Neuronal stem cell (in vitro differentiated cells): Measurements from ENCODE around the gene RFX8.

Source experiments
- DNase-seq: peaks from one replicate; pipeline ENCODE4 v3.0.0-alpha.2; 2013; ENCODE audit warnings: low spot score
- H2AFZ ChIP-seq: one replicate; pipeline ENCODE4 v1.6.1; 2013; ENCODE audit warnings: mild to moderate bottlenecking, low read length, inconsistent platforms
- H2AK5ac ChIP-seq: 2 replicates; pipeline ENCODE4 v1.6.1; 2013; ENCODE audit warnings: low read depth, mild to moderate bottlenecking, inconsistent platforms, low read length, moderate library complexity, mixed read lengths
- H2BK120ac ChIP-seq: 2 replicates; pipeline ENCODE4 v1.6.1; 2013; ENCODE audit warnings: low read depth, mild to moderate bottlenecking, inconsistent platforms, low read length, moderate library complexity, mixed read lengths
- H2BK12ac ChIP-seq: one replicate; pipeline ENCODE4 v1.6.1; 2013; ENCODE audit warnings: low read length, inconsistent platforms
- H2BK15ac ChIP-seq: 2 replicates; pipeline ENCODE4 v1.6.1; 2013; ENCODE audit warnings: mild to moderate bottlenecking, low read length, inconsistent platforms, mixed read lengths
- H2BK5ac ChIP-seq: one replicate; pipeline ENCODE4 v1.6.1; 2013; ENCODE audit warnings: inconsistent platforms, mild to moderate bottlenecking, low read length, moderate library complexity
- H3K14ac ChIP-seq: one replicate; pipeline ENCODE4 v1.6.1; 2013; ENCODE audit warnings: low read length, inconsistent platforms
- H3K18ac ChIP-seq: 2 replicates; pipeline ENCODE4 v1.6.1; 2013; ENCODE audit warnings: low read length, inconsistent platforms
- H3K23ac ChIP-seq: 2 replicates; pipeline ENCODE4 v1.6.1; 2013; ENCODE audit warnings: low read depth, mild to moderate bottlenecking, mixed read lengths, low read length, inconsistent platforms; ENCODE audit not compliant: poor library complexity
- H3K27ac ChIP-seq: replicated peaks from 3 replicates; pipeline ENCODE4 v1.5.1; 2013; ENCODE audit warnings: low read length, inconsistent platforms
- H3K27me3 ChIP-seq, 3 experiments: 2 replicates each; pipeline ENCODE4 v1.6.1; 2013; ENCODE audit warnings: low read length in 3 of 3, mild to moderate bottlenecking in 2 of 3, inconsistent platforms in 1 of 3, low read depth in 1 of 3, mixed read lengths in 1 of 3, moderate library complexity in 1 of 3; ENCODE audit not compliant: control insufficient read depth in 3 of 3, insufficient read depth in 3 of 3
- H3K36me3 ChIP-seq, 2 donors: replicated peaks in 1 of 2; 2 replicates each; pipeline ENCODE4 v1.6.1; 2013; ENCODE audit warnings: low read length in 2 of 2; ENCODE audit not compliant: control insufficient read depth in 2 of 2, insufficient read depth in 2 of 2
- H3K4ac ChIP-seq: 2 replicates; pipeline ENCODE4 v1.6.1; 2013; ENCODE audit warnings: inconsistent platforms, mild to moderate bottlenecking, low read length, moderate library complexity
- H3K4me1 ChIP-seq, 2 donors: 1 replicate in 1 of 2; 2 replicates in 1 of 2; pipeline ENCODE4 v1.6.1; 2013; ENCODE audit warnings: low read length in 2 of 2, low read depth in 1 of 2; ENCODE audit not compliant: control insufficient read depth in 2 of 2, insufficient read depth in 1 of 2
- H3K4me2 ChIP-seq: one replicate; pipeline ENCODE4 v1.6.1; 2013; ENCODE audit warnings: mild to moderate bottlenecking, low read length, inconsistent platforms; ENCODE audit not compliant: insufficient read depth, poor library complexity, severe bottlenecking
- H3K4me3 ChIP-seq, 2 donors: 2 replicates each; pipeline ENCODE4 v1.5.1; 2013; ENCODE audit warnings: low read length in 2 of 2, mild to moderate bottlenecking in 2 of 2, inconsistent platforms in 1 of 2, moderate library complexity in 1 of 2
- H3K79me1 ChIP-seq: one replicate; pipeline ENCODE4 v1.6.1; 2013; ENCODE audit warnings: low read depth, mild to moderate bottlenecking, inconsistent platforms, low read length, moderate library complexity
- H3K9ac ChIP-seq: one replicate; pipeline ENCODE4 v1.6.1; 2013; ENCODE audit warnings: mild to moderate bottlenecking, low read depth, low read length, inconsistent platforms; ENCODE audit not compliant: poor library complexity
- H3K9me3 ChIP-seq, 2 donors: replicated peaks in 1 of 2; 2 replicates each; pipeline versions ENCODE3 to v1.6.1; 2013; ENCODE audit warnings: low read length in 2 of 2, mild to moderate bottlenecking in 2 of 2, inconsistent platforms in 1 of 2, low read depth in 1 of 2, mixed read lengths in 1 of 2, moderate library complexity in 1 of 2; ENCODE audit not compliant: control insufficient read depth in 2 of 2, insufficient read depth in 1 of 2
- H4K8ac ChIP-seq: one replicate; pipeline ENCODE4 v1.6.1; 2013; ENCODE audit warnings: low read depth, mild to moderate bottlenecking, inconsistent platforms, low read length, moderate library complexity
- H4K91ac ChIP-seq: one replicate; pipeline ENCODE4 v1.6.1; 2013; ENCODE audit warnings: low read length, low read depth, mild to moderate bottlenecking, inconsistent platforms; ENCODE audit not compliant: poor library complexity
- WGBS, 2 donors: extraction: QIAGEN DNeasy Blood & Tissue Kit; methylation state at CpG; one replicate each; pipeline ENCODE4 v1.1.7; 2013; ENCODE audit warnings: missing lambda C conversion rate in 2 of 2, mixed read lengths in 1 of 2; ENCODE audit not compliant: insufficient read length in 2 of 2, insufficient replicate concordance in 1 of 2; ENCODE audit errors: extremely low coverage in 2 of 2; 5-methylcytosine and 5-hydroxymethylcytosine counted together

Gene RFX8

GRCh38 chr2:101467306-101467705 lies 7.6 kb downstream of the RFX8 start:
- DNase-seq = peak; percentile 32
- H2BK15ac ChIP-seq = no peak overlapping the region
- H2BK120ac ChIP-seq = no peak overlapping the region
- no peaks in the 10 kb centered on the region for H3K36me3 ChIP-seq
- no peak overlapping the region for H4K8ac ChIP-seq
- peaks cover 0 to 6% (median 0%) of the 10 kb centered on the region in 3 experiments for H3K27me3 ChIP-seq
- H2AFZ ChIP-seq = no peak overlapping the region
- no peak overlapping the region for H3K4me3 ChIP-seq
- no peak overlapping the region for H3K4me2 ChIP-seq
- H2BK12ac ChIP-seq = no peak overlapping the region
- H3K79me1 ChIP-seq = no peaks in the 10 kb centered on the region
- no peak overlapping the region for H3K27ac ChIP-seq
- H3K18ac ChIP-seq = peak overlapping the region; percentile 3
- no peak overlapping the region for H2AK5ac ChIP-seq
- no peak overlapping the region for H4K91ac ChIP-seq
- no peak overlapping the region for H3K9ac ChIP-seq
- no peak overlapping the region for H2BK5ac ChIP-seq
- peaks cover 0 to 9% of the 10 kb centered on the region in 2 donors for H3K4me1 ChIP-seq
- no peak overlapping the region for H3K4ac ChIP-seq
- no peak overlapping the region for H3K14ac ChIP-seq
- H3K23ac ChIP-seq = no peak overlapping the region
- no CpG with 5 or more reads among the region's 4 CpGs for WGBS, 2 donors
- no peaks in the 10 kb centered on the region for H3K9me3 ChIP-seq

GRCh38 chr2:101466426-101466825 lies 8.5 kb downstream of the RFX8 start:
- WGBS, 2 donors = no CpG with 5 or more reads among the region's 3 CpGs
- DNase-seq = no peak
- H3K23ac ChIP-seq = no peak overlapping the region

GRCh38 chr2:101464841-101465240 lies 10.1 kb downstream of the RFX8 start:
- H3K4ac ChIP-seq = no peak overlapping the region
- no peak overlapping the region for H3K27ac ChIP-seq
- no peak overlapping the region for H3K14ac ChIP-seq
- no peak for DNase-seq
- no peak overlapping the region for H2AK5ac ChIP-seq
- peaks cover 0 to 6% (median 0%) of the 10 kb centered on the region in 3 experiments for H3K27me3 ChIP-seq
- no peak overlapping the region for H3K4me2 ChIP-seq
- no peaks in the 10 kb centered on the region for H3K36me3 ChIP-seq
- no peak overlapping the region for H2BK15ac ChIP-seq
- peaks cover 0 to 9% of the 10 kb centered on the region in 2 donors for H3K4me1 ChIP-seq
- no peak overlapping the region for H3K9ac ChIP-seq
- no peak overlapping the region for H2BK120ac ChIP-seq
- no peak overlapping the region for H4K91ac ChIP-seq
- H2AFZ ChIP-seq = no peak overlapping the region
- H3K23ac ChIP-seq = no peak overlapping the region
- no peak overlapping the region for H2BK12ac ChIP-seq
- H3K4me3 ChIP-seq = no peak overlapping the region
- no peaks in the 10 kb centered on the region for H3K79me1 ChIP-seq
- no CpG with 5 or more reads among the region's 1 CpG for WGBS, 2 donors
- no peak overlapping the region for H3K18ac ChIP-seq
- H3K9me3 ChIP-seq = no peaks in the 10 kb centered on the region
- no peak overlapping the region for H2BK5ac ChIP-seq
- no peak overlapping the region for H4K8ac ChIP-seq

More at GRCh38 chr2:101466426-101466825, 8.5 kb downstream of the RFX8 start:
- H3K9me3 ChIP-seq = no peaks in the 10 kb centered on the region
- peaks cover 0 to 9% of the 10 kb centered on the region in 2 donors for H3K4me1 ChIP-seq
- no peaks in the 10 kb centered on the region for H3K79me1 ChIP-seq
- H3K4ac ChIP-seq = no peak overlapping the region
- no peak overlapping the region for H3K4me3 ChIP-seq
- no peak overlapping the region for H3K18ac ChIP-seq
- H2AK5ac ChIP-seq = no peak overlapping the region
- H2AFZ ChIP-seq = no peak overlapping the region
- no peaks in the 10 kb centered on the region for H3K36me3 ChIP-seq
- H2BK15ac ChIP-seq = no peak overlapping the region
- H2BK5ac ChIP-seq = no peak overlapping the region
- H3K4me2 ChIP-seq = no peak overlapping the region
- H3K27ac ChIP-seq = no peak overlapping the region
- no peak overlapping the region for H2BK12ac ChIP-seq
- H2BK120ac ChIP-seq = no peak overlapping the region
- H3K9ac ChIP-seq = no peak overlapping the region
- no peak overlapping the region for H4K91ac ChIP-seq
- H3K27me3 ChIP-seq = peaks cover 0 to 6% (median 0%) of the 10 kb centered on the region in 3 experiments
- no peak overlapping the region for H3K14ac ChIP-seq
- H4K8ac ChIP-seq = no peak overlapping the region

- no peak overlapping the region for H3K23ac ChIP-seq
- H3K9ac ChIP-seq = no peak overlapping the region
- H3K79me1 ChIP-seq = no peaks in the 10 kb centered on the region
- H2AFZ ChIP-seq = no peak overlapping the region
- no peak overlapping the region for H2BK120ac ChIP-seq
- H3K18ac ChIP-seq = no peak overlapping the region
- H2AK5ac ChIP-seq = no peak overlapping the region
- no peak overlapping the region for H3K4me3 ChIP-seq
- no CpG with 5 or more reads among the region's 11 CpGs for WGBS, 2 donors
- no peak overlapping the region for H4K8ac ChIP-seq
- no peaks in the 10 kb centered on the region for H3K9me3 ChIP-seq
- peaks cover 0 to 9% of the 10 kb centered on the region in 2 donors for H3K4me1 ChIP-seq
- no peak for DNase-seq
- H3K27ac ChIP-seq = no peak overlapping the region
- H3K4ac ChIP-seq = no peak overlapping the region
- H3K4me2 ChIP-seq = no peak overlapping the region
- H3K36me3 ChIP-seq = no peaks in the 10 kb centered on the region
- no peak overlapping the region for H3K14ac ChIP-seq
- no peak overlapping the region for H2BK12ac ChIP-seq
- H4K91ac ChIP-seq = no peak overlapping the region
- H2BK5ac ChIP-seq = no peak overlapping the region
- peaks cover 0 to 6% (median 0%) of the 10 kb centered on the region in 3 experiments for H3K27me3 ChIP-seq
- no peak overlapping the region for H2BK15ac ChIP-seq
Measured at GRCh38 chr2:101463911-101464641, 10.8 kb downstream of the RFX8 start.
